ENCODE data around the gene PHOX2B.
"Not testable (repeated sequence)": the region's sequence is repeated elsewhere in the genome, so short reads cannot be mapped to it uniquely, and the experiment has no call there.

PHOX2B gene

GRCh38 chr4:41718907-41719306 lies 29.6 kb downstream of the PHOX2B start:
- no peak for DNase-seq
- in situ Hi-C loops (cut with MboI; ENCODE audit: low pct_unique_long_range_greater_than_20kb, low sequenced_read_pairs): no loop called here

GRCh38 chr4:41715155-41715554 lies 33.4 kb downstream of the PHOX2B start:
- in situ Hi-C loops (cut with MboI; ENCODE audit: low pct_unique_long_range_greater_than_20kb, low sequenced_read_pairs): no loop called here
- no peak for DNase-seq

GRCh38 chr4:41714364-41715000 lies 34.0 kb downstream of the PHOX2B start:
- no peak for DNase-seq
- in situ Hi-C loops (cut with MboI; ENCODE audit: low pct_unique_long_range_greater_than_20kb, low sequenced_read_pairs): no loop called here

GRCh38 chr4:41713768-41714167 lies 34.8 kb downstream of the PHOX2B start:
- DNase-seq: no peak
- in situ Hi-C loops (cut with MboI; ENCODE audit: low pct_unique_long_range_greater_than_20kb, low sequenced_read_pairs): no loop called here

- in situ Hi-C loops (cut with MboI; ENCODE audit: low pct_unique_long_range_greater_than_20kb, low sequenced_read_pairs): no loop called here
- DNase-seq: no peak
Observed at GRCh38 chr4:41712425-41712824, 36.1 kb downstream of the PHOX2B start.

GRCh38 chr4:41711654-41712053 lies 36.9 kb downstream of the PHOX2B start:
- in situ Hi-C loops (cut with MboI; ENCODE audit: low pct_unique_long_range_greater_than_20kb, low sequenced_read_pairs): not testable (repeated sequence)

GRCh38 chr4:41709844-41710481 lies 38.6 kb downstream of the PHOX2B start:
- DNase-seq: no peak
- in situ Hi-C loops (cut with MboI; ENCODE audit: low pct_unique_long_range_greater_than_20kb, low sequenced_read_pairs): no loop called here

More at GRCh38 chr4:41711654-41712053, 36.9 kb downstream of the PHOX2B start:
- not testable (repeated sequence) for DNase-seq

- in situ Hi-C loops (cut with MboI; ENCODE audit: low pct_unique_long_range_greater_than_20kb, low sequenced_read_pairs): no loop called here
- no peak for DNase-seq
Observed at GRCh38 chr4:41703785-41704184, 44.7 kb downstream of the PHOX2B start.

- DNase-seq: no peak
- in situ Hi-C loops (cut with MboI; ENCODE audit: low pct_unique_long_range_greater_than_20kb, low sequenced_read_pairs): no loop called here
Observed at GRCh38 chr4:41702770-41703169, 45.8 kb downstream of the PHOX2B start.

GRCh38 chr4:41701983-41702382 lies 46.5 kb downstream of the PHOX2B start:
- in situ Hi-C loops (cut with MboI; ENCODE audit: low pct_unique_long_range_greater_than_20kb, low sequenced_read_pairs): no loop called here
- no peak for DNase-seq

GRCh38 chr4:41696763-41697162 lies 51.8 kb downstream of the PHOX2B start:
- no peak for DNase-seq
- in situ Hi-C loops (cut with MboI; ENCODE audit: low pct_unique_long_range_greater_than_20kb, low sequenced_read_pairs): loop anchor here (25.0 kb wide), 1 partner anchor 191 kb away; no protein-coding TSS in a partner anchor

GRCh38 chr4:41696131-41696530 lies 52.4 kb downstream of the PHOX2B start:
- in situ Hi-C loops (cut with MboI; ENCODE audit: low pct_unique_long_range_greater_than_20kb, low sequenced_read_pairs): loop anchor here (25.0 kb wide), 1 partner anchor 191 kb away; no protein-coding TSS in a partner anchor
- no peak for DNase-seq
